Endodermal cell (in vitro differentiated cells): ENCODE data around the gene TNS3. TPM values are rescaled to one million over a fixed set of nuclear protein-coding genes. Genes with fewer than 3 reads are reported as not detected.

ENCODE experiments used
- DNase-seq: peaks from one replicate; pipeline ENCODE4 v3.0.0-alpha.2; 2017
- H3K27ac ChIP-seq: 2 replicates; pipeline ENCODE4 v1.5.1; 2013; ENCODE audit warnings: mild to moderate bottlenecking, low read depth, low read length, moderate library complexity
- H3K27me3 ChIP-seq: 2 replicates; pipeline ENCODE4 v1.6.1; 2013; ENCODE audit warnings: mild to moderate bottlenecking, low read length, moderate library complexity; ENCODE audit not compliant: insufficient read depth, control insufficient read depth, poor library complexity, severe bottlenecking
- H3K36me3 ChIP-seq: 2 replicates; pipeline ENCODE4 v1.7.0; 2013; ENCODE audit warnings: mild to moderate bottlenecking, low read length, moderate library complexity; ENCODE audit not compliant: control insufficient read depth, insufficient read depth
- H3K4me1 ChIP-seq: one replicate; pipeline ENCODE4 v1.7.0; 2013; ENCODE audit warnings: low read length; ENCODE audit not compliant: control insufficient read depth, insufficient read depth
- H3K4me3 ChIP-seq: 2 replicates; pipeline ENCODE4 v1.5.1; 2013; ENCODE audit warnings: mild to moderate bottlenecking, low read length, moderate library complexity
- H3K9ac ChIP-seq: 2 replicates; pipeline ENCODE4 v1.6.1; 2013; ENCODE audit warnings: mild to moderate bottlenecking, low read length, moderate library complexity; ENCODE audit not compliant: poor library complexity, severe bottlenecking; ENCODE audit errors: extremely low read depth
- H3K9me3 ChIP-seq: 2 replicates; pipeline ENCODE4 v1.6.1; 2013; ENCODE audit warnings: mild to moderate bottlenecking, low read length, moderate library complexity; ENCODE audit not compliant: control insufficient read depth
- H3K27ac Mint-ChIP-seq: 2 replicates; pipeline ENCODE4 v1.8.0; 2020; ENCODE audit warnings: mixed read lengths
- H3K27me3 Mint-ChIP-seq: 2 replicates; pipeline ENCODE4 v1.8.0; 2021; ENCODE audit warnings: mild to moderate bottlenecking, mixed read lengths; ENCODE audit not compliant: insufficient read depth
- H3K36me3 Mint-ChIP-seq: 2 replicates; pipeline ENCODE4 v1.8.0; 2020; ENCODE audit warnings: low read depth, mixed read lengths
- H3K4me1 Mint-ChIP-seq: 2 replicates; pipeline ENCODE4 v1.8.0; 2020; ENCODE audit warnings: mixed read lengths
- H3K4me3 Mint-ChIP-seq: 2 replicates; pipeline ENCODE4 v1.8.0; 2020; ENCODE audit warnings: mild to moderate bottlenecking, moderate library complexity, mixed read lengths
- H3K9me3 Mint-ChIP-seq: 2 replicates; pipeline ENCODE4 v1.8.0; 2020; ENCODE audit warnings: mild to moderate bottlenecking, mixed read lengths
- CTCF ChIP-seq: fragments of 200-600 bp; sonication (generic); conservative IDR thresholded peaks from 2 replicates; pipeline ENCODE4 v1.5.0; 2021; ENCODE audit warnings: antibody characterized with exemption, mild to moderate bottlenecking
- WGBS, 2 experiments: methylation state at CpG; one replicate each; pipeline versions ENCODE4 v1.1.5 to v1.1.7; 2013; ENCODE audit warnings: missing lambda C conversion rate in 2 of 2, mixed read lengths in 1 of 2; ENCODE audit not compliant: insufficient coverage in 1 of 2, insufficient read length in 1 of 2; 5-methylcytosine and 5-hydroxymethylcytosine counted together
- total RNA-seq, 2 donors: library from RNA; stranded (reverse); fragmentation: NEBNext Ultra II Directional in 1 of 2; extraction: Animal tissue kit (Norgen Biotek cat#: 25700) in 1 of 2; gene quantifications; 2 replicates in 1 of 2; 3 replicates in 1 of 2; pipeline ENCODE4 v1.2.1, GENCODE V29; 2021

Gene TNS3
- total RNA-seq, 2 donors from 2014 or later: 33.8 to 38.5 TPM

- Mint-ChIP-seq H3K4me1 (peaks cover 38% of the 10 kb centered on the region), H3K27ac (no peak overlapping the region), H3K27me3 (no peaks in the 10 kb centered on the region), H3K4me3 (no peak overlapping the region), H3K9me3 (no peaks in the 10 kb centered on the region), H3K36me3 (peaks cover 5% of the 10 kb centered on the region)
- DNase-seq: no peak
- no peak overlapping the region for H3K27ac ChIP-seq
- H3K4me1 ChIP-seq: peaks cover 11% of the 10 kb centered on the region
- H3K36me3 ChIP-seq: no peaks in the 10 kb centered on the region
- H3K27me3 ChIP-seq: no peaks in the 10 kb centered on the region
- no peak for TF ChIP-seq CTCF
- 92 to 97% methylated on average over 1 of the region's 1 CpG for WGBS, 2 experiments
- H3K4me3 ChIP-seq: no peak overlapping the region
- H3K9ac ChIP-seq: no peak overlapping the region
- no peaks in the 10 kb centered on the region for H3K9me3 ChIP-seq
Observed at GRCh38 chr7:47440320-47440719, 141.6 kb downstream of the TNS3 start.

GRCh38 chr7:47439181-47439667 is 142.7 kb downstream of the TNS3 start:
- Histone ChIP-seq H3K27me3 (no peaks in the 10 kb centered on the region), H3K9me3 (no peaks in the 10 kb centered on the region), H3K36me3 (no peaks in the 10 kb centered on the region), H3K27ac (no peak overlapping the region), H3K9ac (no peak overlapping the region), H3K4me1 (peaks cover 11% of the 10 kb centered on the region), H3K4me3 (no peak overlapping the region)
- peaks cover 11% of the 10 kb centered on the region for H3K36me3 Mint-ChIP-seq
- peaks cover 35% of the 10 kb centered on the region for H3K4me1 Mint-ChIP-seq
- H3K9me3 Mint-ChIP-seq: no peaks in the 10 kb centered on the region
- H3K4me3 Mint-ChIP-seq: no peak overlapping the region
- 95 to 97% methylated on average over 11 to 17 of the region's 17 CpGs for WGBS, 2 experiments
- TF ChIP-seq CTCF: no peak
- no peak for DNase-seq
- H3K27me3 Mint-ChIP-seq: no peaks in the 10 kb centered on the region
- peak overlapping the region; percentile 26 for H3K27ac Mint-ChIP-seq

DNA sequence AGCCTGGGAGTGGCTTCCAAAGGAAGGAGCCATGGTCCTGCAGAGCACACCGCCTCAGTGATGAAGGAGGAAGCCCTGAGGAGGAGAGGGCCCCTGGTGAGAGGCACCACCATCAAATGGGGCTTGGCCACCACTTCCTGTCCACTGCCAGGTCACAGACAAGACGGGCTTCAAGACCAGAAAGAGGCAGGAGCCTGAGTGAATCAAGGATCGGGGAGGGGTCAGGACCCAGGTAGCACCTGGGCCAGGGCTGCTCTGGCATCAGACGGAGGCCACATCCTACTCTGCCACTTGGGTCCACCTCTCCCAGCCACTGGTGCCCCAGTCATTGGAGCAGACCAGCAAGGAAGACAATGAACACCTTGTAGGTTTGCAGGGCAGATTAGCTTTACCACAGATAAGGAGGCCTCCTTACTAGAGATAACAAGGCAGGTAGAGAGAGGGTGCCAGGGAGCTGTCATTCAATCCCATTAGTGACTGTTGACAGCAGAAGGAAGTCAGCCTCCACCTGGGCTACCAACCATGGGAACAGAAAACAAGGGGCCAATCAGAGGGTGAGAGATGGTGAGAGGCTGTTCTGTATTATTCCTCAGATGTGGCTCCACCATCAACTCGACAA is 143.4 kb downstream of the TNS3 start:
- Histone ChIP-seq H3K9me3 (no peaks in the 10 kb centered on the region), H3K27me3 (no peaks in the 10 kb centered on the region), H3K4me1 (peaks cover 11% of the 10 kb centered on the region), H3K9ac (no peak overlapping the region), H3K27ac (no peak overlapping the region), H3K36me3 (no peaks in the 10 kb centered on the region), H3K4me3 (no peak overlapping the region)
- DNase-seq: peak; percentile 72
- Mint-ChIP-seq H3K9me3 (no peaks in the 10 kb centered on the region), H3K4me3 (no peak overlapping the region), H3K4me1 (peaks cover 35% of the 10 kb centered on the region), H3K27ac (no peak overlapping the region), H3K36me3 (peaks cover 11% of the 10 kb centered on the region), H3K27me3 (no peaks in the 10 kb centered on the region)
- 87 to 92% methylated on average over 3 to 5 of the region's 5 CpGs for WGBS, 2 experiments
- no peak for TF ChIP-seq CTCF
